ENCODE results near the gene RPL11.
A peak's percentile ranks its signal among the peaks of the same experiment; 100 is the strongest.

RPL11 gene

DNA sequence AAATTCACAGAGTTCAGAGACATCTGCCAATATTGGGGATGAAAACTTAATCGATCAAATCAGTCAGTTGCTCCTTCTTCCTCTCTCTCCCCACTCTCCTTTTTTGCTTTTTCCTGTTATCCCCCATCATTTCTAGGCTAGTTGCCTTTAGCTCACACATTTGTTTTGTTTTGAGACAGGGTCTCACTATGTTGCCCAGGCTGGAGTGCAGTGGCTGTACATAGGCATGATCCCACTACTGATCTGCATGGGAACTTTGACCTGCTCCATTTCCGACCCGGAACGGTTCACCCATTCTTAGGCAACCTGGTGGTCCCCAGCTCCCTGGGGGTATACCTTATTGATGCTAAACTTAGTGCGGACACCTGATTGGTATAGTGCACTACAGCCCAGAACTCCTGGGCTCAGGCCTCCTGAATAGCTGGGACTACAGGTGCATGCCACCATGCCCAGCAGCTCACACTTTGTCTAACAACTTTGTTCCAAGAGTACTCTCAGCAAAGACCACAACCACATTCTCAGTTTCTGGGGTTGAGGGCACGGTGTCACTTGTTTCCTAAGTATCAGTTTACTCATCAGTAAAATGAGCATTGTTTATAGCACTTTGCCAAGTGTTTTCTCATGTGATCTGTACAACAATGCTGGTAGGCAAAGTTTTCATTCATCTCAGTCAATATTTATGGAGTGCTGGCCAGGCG lies 45.0 kb downstream of the RPL11 start:
- no peak for DNase-seq

- no peak for DNase-seq
Measured at GRCh38 chr1:23741609-23742008, 50.0 kb downstream of the RPL11 start.

- no peak for DNase-seq
Measured at GRCh38 chr1:23742670-23743286, 51.2 kb downstream of the RPL11 start.

- DNase-seq = peak; percentile 82
Measured at GRCh38 chr1:23743287-23744152, 51.9 kb downstream of the RPL11 start, which contains the start of gene ELOA. Gene ELOA, plus strand, starts transcription at chr1:23743471. Its CDS starts 33 bp downstream, at chr1:23743504.

DNA sequence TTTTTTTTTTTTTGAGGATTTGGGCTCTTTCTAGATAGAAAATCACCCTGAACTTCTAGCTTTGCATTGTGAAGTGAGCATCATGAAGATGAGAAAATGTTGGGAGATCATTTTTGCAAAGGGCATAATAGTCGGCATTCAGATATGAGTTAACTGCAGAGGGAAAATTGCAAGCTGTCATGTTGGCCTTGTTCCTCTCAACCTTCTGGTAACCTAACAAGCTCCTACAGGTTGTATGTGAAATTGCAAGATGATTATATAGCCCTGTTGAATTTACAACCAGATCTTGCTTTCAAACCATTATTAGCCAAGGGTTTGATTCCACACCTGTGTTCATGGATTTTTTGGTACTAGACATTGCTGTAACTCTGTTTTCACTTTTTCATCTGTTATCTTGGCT lies 53.9 kb downstream of the RPL11 start:
- DNase-seq = no peak
